GM21423 (cell line): ENCODE data around the gene NTNG1.

Source experiments
- ATAC-seq: cut with Tn5 transposase; IDR thresholded peaks from one replicate; pipeline ENCODE4 v1.9.1; 2021; ENCODE audit warnings: mild to moderate bottlenecking, moderate library complexity; ENCODE audit not compliant: unreplicated experiment

Gene NTNG1

GRCh38 chr1:107389410-107390396 is 248.9 kb downstream of the NTNG1 start:
- ATAC-seq: no peak

DNA sequence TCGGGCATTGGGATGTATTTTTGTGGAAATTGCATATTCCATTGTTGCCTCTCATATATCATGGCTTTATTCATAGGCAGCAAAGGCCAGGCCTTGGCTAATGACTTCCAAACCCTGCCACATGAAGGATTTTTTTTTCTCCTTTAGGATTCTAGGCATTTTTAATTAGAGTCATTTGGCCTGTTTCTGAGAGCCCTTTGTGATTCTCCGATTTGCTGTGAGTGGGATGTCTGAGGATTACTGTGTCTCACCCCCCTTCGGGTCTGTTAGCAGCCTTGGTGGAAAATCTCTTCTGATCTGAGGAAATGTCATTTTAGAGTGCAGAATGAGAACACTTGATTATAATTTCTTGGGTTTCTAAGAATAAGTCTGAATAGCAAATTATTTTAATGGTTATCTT is 253.5 kb downstream of the NTNG1 start:
- ATAC-seq: no peak

GRCh38 chr1:107401704-107402103 is 260.9 kb downstream of the NTNG1 start:
- ATAC-seq: no peak

GRCh38 chr1:107404756-107405155 is 263.9 kb downstream of the NTNG1 start:
- no peak for ATAC-seq

GRCh38 chr1:107405236-107405635 is 264.4 kb downstream of the NTNG1 start:
- no peak for ATAC-seq

GRCh38 chr1:107407011-107407410 is 266.2 kb downstream of the NTNG1 start:
- ATAC-seq: no peak

GRCh38 chr1:107413546-107413945 is 272.7 kb downstream of the NTNG1 start:
- no peak for ATAC-seq

GRCh38 chr1:107413951-107414350 is 273.1 kb downstream of the NTNG1 start:
- no peak for ATAC-seq

GRCh38 chr1:107414550-107414949 is 273.7 kb downstream of the NTNG1 start:
- ATAC-seq: no peak

GRCh38 chr1:107415241-107415640 is 274.4 kb downstream of the NTNG1 start:
- ATAC-seq: no peak

DNA sequence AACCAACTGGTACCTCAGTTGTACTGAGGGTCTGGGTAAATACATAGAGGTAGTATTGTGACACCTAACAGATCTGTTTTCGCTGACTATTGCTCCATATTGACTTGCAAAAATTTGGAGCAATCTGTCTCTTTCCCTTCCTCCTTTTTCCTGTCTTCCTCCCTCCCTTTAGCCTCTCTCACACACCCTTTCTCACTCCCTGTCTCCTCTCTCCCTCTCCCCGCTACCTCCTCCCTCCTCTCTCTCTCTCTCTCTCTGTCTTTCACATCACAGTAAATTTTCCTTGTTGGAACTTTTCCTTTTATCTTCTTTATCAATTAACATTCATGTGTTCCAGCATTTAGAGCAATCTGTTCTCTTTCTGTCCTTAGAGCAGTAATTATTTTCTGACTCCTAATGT is 278.2 kb downstream of the NTNG1 start:
- no peak for ATAC-seq

DNA sequence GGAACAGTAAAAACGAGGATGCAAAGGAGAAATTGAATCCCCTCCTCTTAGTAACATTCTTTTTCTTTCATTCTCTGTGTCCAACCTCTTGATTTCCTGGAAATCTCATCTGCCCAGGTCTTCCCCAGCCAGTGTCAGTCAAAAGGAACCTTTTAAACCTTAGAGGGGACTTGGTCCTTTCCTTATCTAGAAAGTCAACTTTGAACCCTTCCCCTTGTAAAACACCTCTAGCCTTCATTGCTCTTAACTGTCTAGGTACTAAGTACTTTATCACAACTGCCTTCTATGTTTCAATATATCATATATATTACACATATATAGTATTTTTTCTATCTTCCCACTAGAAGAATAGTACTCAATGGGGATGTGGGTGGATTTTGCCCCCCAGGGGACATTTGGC is 282.1 kb downstream of the NTNG1 start:
- ATAC-seq: no peak

GRCh38 chr1:107430540-107431228 is 289.8 kb downstream of the NTNG1 start:
- ATAC-seq: peak; percentile 70

DNA sequence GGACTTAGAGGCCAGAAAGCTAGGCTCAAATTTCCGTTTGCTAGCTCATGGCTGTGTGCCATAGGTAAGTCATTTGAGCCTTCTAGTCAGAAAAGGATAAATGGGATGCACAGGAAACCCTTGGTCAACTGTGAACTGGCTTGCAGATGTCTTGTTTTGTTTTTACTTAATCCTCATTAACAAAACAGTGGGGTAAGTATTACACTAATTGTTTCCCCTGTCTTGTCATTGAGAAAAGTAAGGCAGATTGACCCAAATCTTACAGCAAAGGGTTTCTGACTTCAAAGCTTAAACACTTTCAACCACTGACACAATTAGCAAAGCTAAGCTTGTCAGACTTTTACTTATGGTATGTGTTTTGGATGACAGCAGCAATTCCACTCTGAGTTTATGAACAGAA is 291.3 kb downstream of the NTNG1 start:
- ATAC-seq: no peak

GRCh38 chr1:107433068-107433467 is 292.2 kb downstream of the NTNG1 start:
- ATAC-seq: no peak

DNA sequence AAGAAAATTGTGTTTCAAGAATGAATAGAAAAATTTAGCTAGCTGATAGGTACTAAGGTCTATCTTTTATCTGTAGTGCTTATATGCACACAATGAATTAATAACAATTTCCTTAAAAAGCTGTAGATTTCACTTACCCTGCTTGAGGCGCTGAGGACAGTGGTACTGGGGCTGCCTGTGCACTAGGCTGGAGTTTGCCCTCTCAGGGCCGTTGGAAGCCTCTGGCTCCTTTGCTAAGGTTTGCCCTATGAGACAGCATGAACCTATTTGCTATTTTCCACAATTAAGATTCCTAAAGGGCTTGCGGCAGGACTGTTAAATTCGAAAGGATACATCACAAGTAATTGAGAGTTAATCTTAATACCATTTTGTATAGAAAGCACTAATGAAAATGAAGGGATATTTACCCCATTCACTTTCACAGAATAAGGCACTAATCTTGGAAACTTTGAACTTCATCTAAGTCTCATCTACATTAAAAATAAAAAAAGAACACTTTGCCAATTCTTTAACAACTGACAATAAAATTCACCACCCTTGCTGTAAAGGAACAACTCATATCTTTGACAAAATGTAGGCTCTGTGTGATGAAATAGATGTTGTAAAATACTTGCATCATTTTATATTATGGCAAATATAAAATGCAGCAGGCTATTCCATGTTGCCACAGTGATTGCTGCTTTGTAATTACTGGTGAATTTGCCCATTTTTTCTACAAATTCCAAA is 293.0 kb downstream of the NTNG1 start:
- ATAC-seq: no peak

DNA sequence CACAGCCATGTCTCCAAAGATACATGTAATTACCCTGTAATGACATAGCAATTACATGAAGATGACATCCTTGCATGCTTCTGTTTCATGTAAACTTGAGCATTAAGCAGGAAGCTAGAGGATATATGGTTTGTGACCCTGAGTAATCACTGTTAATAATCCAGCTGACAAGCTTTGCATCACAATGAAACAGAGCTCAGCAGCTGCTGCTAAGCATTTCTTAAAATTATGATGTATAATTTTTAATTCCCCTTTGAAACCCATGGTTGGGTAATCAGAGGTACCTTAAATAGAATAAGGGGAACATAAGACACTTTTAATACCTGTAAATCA is 293.5 kb downstream of the NTNG1 start:
- ATAC-seq: peak; percentile 67

- ATAC-seq: no peak
These were observed 295.9 kb downstream of the NTNG1 start for GRCh38 chr1:107436552-107437241.

GRCh38 chr1:107439567-107439966 is 298.7 kb downstream of the NTNG1 start:
- no peak for ATAC-seq

DNA sequence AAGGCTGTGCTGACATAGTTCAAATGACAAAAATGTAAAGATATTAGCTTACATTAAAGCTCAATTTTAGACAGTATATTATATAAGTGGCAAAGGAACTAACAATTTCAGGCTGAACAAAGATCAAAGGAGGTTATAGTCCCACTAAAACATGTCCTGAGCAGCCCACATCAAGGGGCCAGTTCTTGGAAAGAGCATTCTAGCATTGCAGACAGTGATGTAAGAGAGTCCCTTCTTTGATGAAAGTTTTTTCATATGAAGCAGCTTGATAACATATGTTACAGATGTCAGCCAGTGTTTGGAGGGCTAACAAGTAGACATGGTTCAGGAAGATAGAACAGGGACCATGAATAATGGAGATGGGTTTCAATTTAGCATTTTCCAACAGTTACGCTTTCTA is 301.7 kb downstream of the NTNG1 start:
- ATAC-seq: no peak

DNA sequence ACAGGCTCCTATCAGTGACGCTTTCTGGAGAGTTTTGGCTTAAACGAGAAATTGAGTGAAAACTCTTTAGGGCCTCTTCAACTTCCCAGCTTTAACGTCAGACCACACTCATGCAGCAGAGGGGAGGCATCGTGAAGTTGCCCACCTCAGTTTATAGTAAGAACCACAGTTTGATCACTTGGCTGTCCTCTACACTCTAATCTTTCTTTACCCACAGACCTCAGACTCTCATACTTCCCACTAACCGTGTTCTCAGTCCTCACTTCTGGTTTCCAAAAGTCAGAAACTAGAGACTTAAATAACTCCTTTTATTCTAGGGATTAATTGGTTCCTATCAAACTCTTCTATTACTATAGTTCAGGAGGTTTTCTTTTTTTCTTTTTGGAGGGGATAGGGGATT is 302.2 kb downstream of the NTNG1 start:
- no peak for ATAC-seq
